Right lobe of liver (tissue), 6 donors: ENCODE measurements around the gene ATP1A3. TPM values are rescaled to one million over a fixed set of nuclear protein-coding genes. Genes with fewer than 3 reads are reported as not detected.
"Not testable (repeated sequence)": the region's sequence is repeated elsewhere in the genome, so short reads cannot be mapped to it uniquely, and the experiment has no call there.

Source experiments
- ATAC-seq, 4 donors: fragments of 200-7000 bp; cut with Tn5 transposase; one replicate each; pipeline ENCODE4 v1.9.1; 2020; ENCODE audit warnings: mild to moderate bottlenecking in 4 of 4, moderate library complexity in 4 of 4
- DNase-seq, 3 donors: peaks; one replicate each; pipeline ENCODE4 v3.0.0-alpha.2; 2020
- H3K27ac ChIP-seq, 3 donors: fragments of 200-600 bp; one replicate each; pipeline ENCODE4 v1.8.0; 2022
- H3K27me3 ChIP-seq, 2 donors: fragments of 200-600 bp; one replicate each; pipeline ENCODE4 v1.8.0; 2022
- H3K36me3 ChIP-seq, 4 donors: fragments of 200-600 bp; sonication (generic) in 1 of 4; one replicate each; pipeline versions ENCODE4 v1.5.1 to v1.8.0; 2017 to 2022; ENCODE audit warnings: control low read depth in 1 of 4
- H3K4me1 ChIP-seq, 4 donors: fragments of 200-600 bp; sonication (generic) in 1 of 4; one replicate each; pipeline versions ENCODE4 v1.5.1 to v1.8.0; 2017 to 2022; ENCODE audit warnings: control low read depth in 1 of 4
- H3K4me3 ChIP-seq, 3 donors: fragments of 200-600 bp; one replicate each; pipeline ENCODE4 v1.8.0; 2022
- H3K9me3 ChIP-seq, 4 donors: fragments of 200-600 bp; sonication (generic) in 1 of 4; one replicate each; pipeline versions ENCODE4 v1.5.1 to v1.8.0; 2017 to 2022; ENCODE audit warnings: control low read depth in 1 of 4
- CTCF ChIP-seq, 4 donors: fragments of 200-600 bp in 3 of 4; fragments of 450-650 bp in 1 of 4; IDR thresholded peaks; one replicate each; pipeline versions ENCODE4 v1.5.1 to v1.8.0; 2016 to 2022; ENCODE audit warnings: antibody characterized with exemption in 4 of 4, mild to moderate bottlenecking in 2 of 4
- POLR2A ChIP-seq: fragments of 450-650 bp; IDR thresholded peaks from one replicate; pipeline ENCODE4 v1.6.1; 2017; ENCODE audit warnings: antibody characterized with exemption, mild to moderate bottlenecking
- WGBS: methylation state at CpG from one replicate; pipeline ENCODE4 v1.1.6; 2018; ENCODE audit warnings: low coverage, low lambda C conversion rate; ENCODE audit not compliant: insufficient coverage; ENCODE audit errors: missing lambda C conversion rate; 5-methylcytosine and 5-hydroxymethylcytosine counted together
- intact Hi-C, 2 donors: fragments of 100-400 bp; cut with DNase I; formaldehyde crosslinking; loops; one replicate each; pipeline versions ENCODE4 v1.11.2 to v1.14.1; 2022
- total RNA-seq, 6 experiments: library from RNA; depleted of rRNA in 2 of 6; stranded (reverse); fragments of >200 nt in 2 of 6; fragmentation: NEBNext Ultra II Directional in 3 of 6; extraction: Animal tissue kit (Norgen Biotek cat#: 25700) in 3 of 6; gene quantifications; one replicate each; pipeline versions ENCODE4 v1.1.0 to v1.2.4, GENCODE V29; 2016 to 2023
- donor health status: DM: no; HTN: yes; CAD: no.
- donor health status: DM: no; HTN: no; CAD: no.
- donor health status: DM: no; HTN: no; CAD: no.
- donor health status: DM: no; HTN: yes; CAD: no.
- donor health status: DM: no; HTN: yes; CAD: no.

ATP1A3 gene
- total RNA-seq, 6 experiments from 2014 or later: 0.07 TPM; not detected in 4

GRCh38 chr19:41940731-41941409 lies 53.2 kb downstream of the ATP1A3 start:
- DNase-seq (no peak), ATAC-seq (no peak)
- Histone ChIP-seq H3K4me1 (peaks cover 0 to 6% (median 0%) of the 10 kb centered on the region in 4 donors), H3K27ac (no peak overlapping the region), H3K4me3 (peak overlapping the region in 2 of 3 donors; percentile 9 to 32), H3K9me3 (no peaks in the 10 kb centered on the region), H3K36me3 (no peaks in the 10 kb centered on the region), H3K27me3 (peaks cover 0 to 9% of the 10 kb centered on the region in 2 donors)
- WGBS: 15% methylated on average over 28 of the region's 53 CpGs
- no peak for TF ChIP-seq CTCF (IDR thresholded peaks at IDR 0.05)
- no peak for TF ChIP-seq POLR2A
- intact Hi-C loops: no loop called here

- no peaks in the 10 kb centered on the region for H3K9me3 ChIP-seq
- no peaks in the 10 kb centered on the region for H3K36me3 ChIP-seq
- peaks cover 0 to 6% (median 0%) of the 10 kb centered on the region in 4 donors for H3K4me1 ChIP-seq
- H3K27ac ChIP-seq: no peak overlapping the region
- H3K4me3 ChIP-seq: peak overlapping the region in 2 of 3 donors; percentile 9 to 32
- no peak for TF ChIP-seq POLR2A
- TF ChIP-seq CTCF (IDR thresholded peaks at IDR 0.05): no peak
- peaks cover 0 to 9% of the 10 kb centered on the region in 2 donors for H3K27me3 ChIP-seq
- DNase-seq: no peak
- intact Hi-C loops: loop anchor here in 1 of 2 donors (10.0 kb wide), 1 partner anchor 65 kb away; the partner anchor contains the start of gene CD79A
- ATAC-seq: no peak
- 3% methylated on average over 40 of the region's 83 CpGs for WGBS
Measured at GRCh38 chr19:41939861-41940730, 53.9 kb downstream of the ATP1A3 start.

- not testable (repeated sequence) for H3K9me3 ChIP-seq, ATAC-seq, H3K27ac ChIP-seq, H3K27me3 ChIP-seq, H3K36me3 ChIP-seq, DNase-seq, H3K4me3 ChIP-seq, H3K4me1 ChIP-seq
- intact Hi-C loops: loop anchor here in 1 of 2 donors (10.0 kb wide), 1 partner anchor 64 kb away; the partner anchor contains the start of gene CD79A
Measured at GRCh38 chr19:41939209-41939608, 54.8 kb downstream of the ATP1A3 start.

- WGBS: 49% methylated on average over 16 of the region's 22 CpGs
- TF ChIP-seq POLR2A: no peak
- TF ChIP-seq CTCF (IDR thresholded peaks at IDR 0.05): no peak
- ATAC-seq: no peak
- no peaks in the 10 kb centered on the region for H3K36me3 ChIP-seq
- H3K9me3 ChIP-seq: no peaks in the 10 kb centered on the region
- no peak for DNase-seq
- no peak overlapping the region for H3K4me3 ChIP-seq
- intact Hi-C loops: loop anchor here in 1 of 2 donors (10.0 kb wide), 1 partner anchor 63 kb away; the partner anchor contains the start of gene CD79A
- H3K27me3 ChIP-seq: peaks cover 0 to 9% of the 10 kb centered on the region in 2 donors
- peaks cover 0 to 6% (median 0%) of the 10 kb centered on the region in 4 donors for H3K4me1 ChIP-seq
- no peak overlapping the region for H3K27ac ChIP-seq
Measured at GRCh38 chr19:41937525-41938468, 56.2 kb downstream of the ATP1A3 start.
